NCI-H2196 (cell line): ENCODE data around the gene C17orf75.

ENCODE experiments used
- DNase-seq: peaks from one replicate; lab custom pipeline; 2025; ENCODE audit not compliant: unreplicated experiment; lab: John Stamatoyannopoulos, UW

Gene C17orf75

DNA sequence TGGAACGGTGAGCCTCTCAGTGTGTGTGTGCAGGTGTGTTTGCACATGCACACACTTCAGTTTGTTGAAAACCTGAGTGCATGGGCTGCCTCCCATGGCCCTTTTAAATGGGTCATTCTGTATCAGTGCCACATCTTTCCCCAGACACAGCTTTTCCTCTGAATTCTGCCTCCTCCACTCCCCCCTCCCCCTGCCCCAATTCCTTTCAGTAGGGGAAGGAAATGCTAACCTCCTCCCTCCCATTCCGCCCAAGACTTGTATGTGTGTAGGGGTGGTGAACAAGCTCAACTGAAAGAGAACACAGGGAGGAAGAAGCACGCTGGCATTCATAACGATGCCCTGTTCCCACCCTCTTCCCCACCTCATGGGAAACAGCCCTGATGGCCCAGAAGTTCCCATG lies 34.3 kb downstream of the C17orf75 start:
- DNase-seq, result no peak

- no peak for DNase-seq
Measured at GRCh38 chr17:32305049-32305448, 36.9 kb downstream of the C17orf75 start.

DNA sequence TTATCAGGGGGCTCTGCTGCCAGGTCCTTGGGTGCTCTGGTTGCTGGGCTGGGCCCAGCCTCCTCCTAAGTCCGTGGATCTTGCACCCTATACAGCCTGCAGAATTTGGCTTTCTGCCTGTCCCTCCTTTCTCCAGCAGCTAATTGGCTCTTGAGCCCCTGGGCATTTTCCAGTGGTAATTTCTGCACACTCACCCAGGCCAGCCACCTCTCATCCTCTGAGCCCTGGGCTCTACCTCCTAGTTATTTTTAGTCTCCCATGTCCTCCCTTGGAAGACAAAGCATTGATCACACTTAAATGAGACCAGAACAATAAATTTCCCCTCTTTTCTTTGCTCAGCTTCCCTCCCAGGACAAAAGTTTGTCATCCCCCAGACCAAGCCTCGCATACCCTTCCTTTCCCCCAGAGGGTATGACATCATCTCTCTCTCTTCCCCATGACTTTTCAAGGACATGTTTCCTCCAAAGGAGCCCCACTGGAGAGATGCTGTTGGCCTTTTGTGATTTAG lies 38.1 kb downstream of the C17orf75 start:
- DNase-seq, result no peak

- no peak for DNase-seq
Measured at GRCh38 chr17:32302860-32303649, 38.9 kb downstream of the C17orf75 start.

DNA sequence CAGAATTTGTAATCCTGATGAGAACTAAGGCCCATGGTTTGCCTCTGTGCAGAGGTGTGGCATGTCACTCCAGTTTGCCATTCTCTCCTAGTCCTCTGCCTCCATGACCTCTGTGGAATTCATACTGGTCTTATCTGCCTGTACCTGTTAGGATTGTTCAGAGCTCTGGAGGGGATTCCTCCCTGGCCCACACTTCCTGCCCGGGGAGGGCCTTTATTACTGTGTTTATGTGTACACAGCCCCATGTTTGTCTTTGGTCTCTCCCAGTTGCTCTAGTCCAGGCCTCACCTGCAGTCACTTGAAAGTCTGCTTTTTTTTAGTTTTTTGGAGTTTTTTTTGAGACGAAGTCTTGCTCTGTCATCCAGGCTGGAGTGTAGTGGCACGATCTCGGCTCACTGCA lies 39.9 kb downstream of the C17orf75 start:
- DNase-seq, result no peak

- no peak for DNase-seq
Measured at GRCh38 chr17:32299580-32300164, 42.3 kb downstream of the C17orf75 start.

DNA sequence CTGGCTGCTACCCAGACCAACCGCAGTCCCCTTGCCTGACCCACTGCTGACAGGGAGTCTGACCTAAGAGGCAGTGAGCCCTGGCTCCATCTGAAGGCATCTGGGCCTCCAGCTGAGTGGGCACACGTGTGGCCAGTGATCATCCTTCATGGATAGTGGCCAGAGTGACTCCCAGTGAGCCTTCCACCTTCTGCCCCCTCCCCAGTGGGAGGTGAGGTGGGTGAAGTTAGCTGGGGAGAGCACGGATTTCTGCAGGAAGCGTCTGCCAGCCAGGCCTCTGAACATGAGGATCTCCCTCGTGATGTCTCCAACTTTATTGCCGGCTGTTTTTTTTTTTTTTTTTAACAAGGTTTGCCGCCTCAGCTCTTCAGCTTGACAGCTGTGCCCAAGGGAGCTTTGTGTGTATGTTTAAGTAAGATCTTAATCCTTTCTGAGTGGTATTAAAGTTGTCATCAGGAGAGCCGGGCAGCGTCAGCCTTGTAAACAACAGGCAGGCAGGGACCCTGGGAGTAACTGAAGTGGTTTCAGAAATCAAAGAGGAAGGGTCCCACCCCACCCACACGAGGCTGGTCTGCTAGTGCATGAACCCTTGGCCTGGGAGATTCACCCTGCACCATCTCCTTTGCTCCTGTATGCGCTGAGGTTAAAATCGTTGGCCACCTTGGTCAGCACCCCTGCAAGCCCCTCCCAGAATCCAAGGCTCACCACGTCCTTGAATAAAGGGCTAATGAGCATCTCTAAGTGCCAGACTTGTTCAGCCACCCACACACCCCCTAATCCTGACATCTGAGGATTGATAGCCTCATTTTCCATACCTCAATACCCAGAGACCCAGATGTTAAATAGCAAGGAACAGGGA lies 43.0 kb downstream of the C17orf75 start:
- no peak for DNase-seq

GRCh38 chr17:32298298-32298697 lies 43.7 kb downstream of the C17orf75 start:
- no peak for DNase-seq

DNA sequence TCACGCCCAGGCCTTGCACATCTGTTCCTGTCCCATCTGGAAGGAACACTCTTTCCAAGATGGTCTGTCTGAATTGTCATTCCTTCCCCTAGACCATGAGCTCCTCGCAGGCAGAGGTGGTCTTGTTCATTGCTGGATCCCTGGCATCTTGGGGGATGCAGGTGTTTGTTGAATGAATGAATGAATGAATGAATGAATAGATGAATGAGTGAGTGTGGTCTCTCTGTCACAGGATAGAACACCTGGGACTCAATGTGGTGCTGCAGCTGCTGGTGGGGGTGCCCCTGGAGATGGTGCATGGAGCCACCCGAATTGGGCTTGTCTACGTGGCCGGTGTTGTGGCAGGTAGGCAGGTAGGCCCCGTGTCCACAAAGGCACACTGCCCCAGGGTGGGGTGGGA lies 44.1 kb downstream of the C17orf75 start:
- DNase-seq, result no peak

DNA sequence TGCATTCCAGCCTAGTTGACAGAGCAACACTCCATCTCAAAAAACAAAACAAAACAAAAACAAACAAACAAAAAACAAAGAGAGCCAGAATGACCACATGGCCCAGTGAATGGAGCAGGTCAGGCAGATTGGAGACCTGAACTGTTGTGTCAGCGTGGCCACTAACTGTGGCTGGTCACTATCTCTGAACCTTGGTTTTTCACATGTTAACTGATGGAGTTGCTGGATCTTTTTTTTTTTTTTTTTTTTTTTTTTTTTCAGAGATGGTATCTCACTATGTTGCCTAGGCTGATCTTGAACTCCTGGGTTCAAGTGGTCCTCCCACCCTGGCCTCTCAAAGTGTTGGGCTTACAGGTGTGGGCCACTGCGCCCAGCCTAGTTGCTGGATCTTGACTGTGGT lies 44.5 kb downstream of the C17orf75 start:
- no peak for DNase-seq

GRCh38 chr17:32292094-32292493 lies 49.9 kb downstream of the C17orf75 start:
- DNase-seq, result no peak

DNA sequence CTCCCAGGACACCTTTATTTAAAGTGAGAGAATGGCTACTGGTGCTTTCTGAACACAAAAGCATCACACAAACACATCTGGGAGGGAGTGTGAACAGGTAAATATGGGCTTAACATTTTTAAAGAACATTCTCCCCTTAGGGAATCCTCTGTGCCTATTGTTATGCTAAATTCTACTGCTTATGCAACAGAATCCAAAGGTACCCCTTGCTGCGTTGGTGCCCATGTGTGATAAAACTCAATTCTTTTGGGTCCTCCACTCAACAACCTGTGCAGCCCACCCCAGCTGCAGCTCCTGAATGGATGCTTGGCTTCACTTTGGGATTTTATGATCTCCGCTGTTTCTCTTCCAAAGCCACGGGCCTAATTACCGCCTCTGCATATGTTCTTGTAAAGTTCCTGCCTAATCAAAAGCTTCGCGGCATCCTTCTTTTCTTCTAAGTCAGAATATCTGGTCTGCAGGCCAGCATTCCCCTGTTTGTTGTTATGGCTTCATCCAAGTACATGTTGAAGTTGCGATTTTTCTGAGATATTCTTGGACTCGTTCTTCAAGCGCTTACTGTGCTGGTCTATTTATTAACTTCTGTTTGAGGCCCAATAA lies 52.4 kb downstream of the C17orf75 start:
- DNase-seq, result no peak

DNA sequence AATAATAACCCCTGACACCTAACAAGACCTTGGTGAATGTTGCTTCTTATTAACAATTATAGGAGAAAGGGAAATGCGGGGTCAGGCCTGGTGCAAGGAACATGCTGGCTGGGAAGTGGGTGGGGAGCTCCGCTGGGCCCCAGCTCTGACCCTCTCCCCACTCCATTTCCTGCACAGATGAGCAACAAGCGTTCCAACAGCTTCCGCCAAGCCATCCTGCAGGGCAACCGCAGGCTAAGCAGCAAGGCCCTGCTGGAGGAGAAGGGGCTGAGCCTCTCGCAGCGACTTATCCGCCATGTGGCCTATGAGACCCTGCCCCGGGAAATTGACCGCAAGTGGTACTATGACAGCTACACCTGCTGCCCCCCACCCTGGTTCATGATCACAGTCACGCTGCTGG lies 53.4 kb downstream of the C17orf75 start:
- DNase-seq, result no peak

- DNase-seq, result no peak
Measured at GRCh38 chr17:32287804-32288511, 54.0 kb downstream of the C17orf75 start.

DNA sequence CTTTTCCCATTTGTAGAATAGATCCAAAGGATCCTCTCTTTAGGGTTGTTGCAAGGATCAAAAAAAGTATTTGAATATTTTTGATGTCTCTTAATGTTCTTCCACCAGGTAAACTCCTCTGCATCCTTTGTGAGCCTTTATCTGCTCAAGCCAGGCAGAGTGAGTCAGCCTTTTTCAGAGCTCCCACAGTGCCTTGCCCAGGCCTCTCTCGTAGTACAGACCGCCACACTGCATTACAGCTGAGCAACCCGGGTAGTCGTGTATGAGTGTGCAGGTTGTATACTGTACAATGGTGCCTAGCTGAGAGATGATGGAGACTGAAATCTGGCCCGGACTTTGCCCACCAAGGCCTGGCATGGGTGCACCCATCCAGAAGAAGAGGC lies 55.5 kb downstream of the C17orf75 start:
- DNase-seq, result no peak

GRCh38 chr17:32285746-32286517 lies 56.0 kb downstream of the C17orf75 start:
- DNase-seq, result no peak

DNA sequence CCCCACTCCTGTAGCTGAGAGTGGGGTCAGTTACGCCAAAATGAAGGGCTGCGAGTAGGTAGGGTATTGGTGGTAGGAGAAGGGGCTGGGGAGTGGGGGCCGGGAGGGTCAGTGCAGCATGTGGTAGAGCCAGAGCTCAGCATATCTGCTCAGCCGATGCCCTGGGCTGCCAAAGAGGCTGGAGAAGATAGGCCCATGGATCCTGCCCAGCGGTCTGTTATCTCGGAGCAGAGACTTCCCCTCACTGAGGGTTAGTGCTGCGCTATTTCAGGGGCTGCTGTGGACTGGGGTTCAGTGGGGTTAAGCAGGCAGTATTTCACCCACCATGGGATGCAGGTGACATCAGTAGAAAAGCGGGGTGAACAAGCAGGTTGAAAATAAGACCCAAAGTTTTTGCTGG lies 56.7 kb downstream of the C17orf75 start:
- no peak for DNase-seq

DNA sequence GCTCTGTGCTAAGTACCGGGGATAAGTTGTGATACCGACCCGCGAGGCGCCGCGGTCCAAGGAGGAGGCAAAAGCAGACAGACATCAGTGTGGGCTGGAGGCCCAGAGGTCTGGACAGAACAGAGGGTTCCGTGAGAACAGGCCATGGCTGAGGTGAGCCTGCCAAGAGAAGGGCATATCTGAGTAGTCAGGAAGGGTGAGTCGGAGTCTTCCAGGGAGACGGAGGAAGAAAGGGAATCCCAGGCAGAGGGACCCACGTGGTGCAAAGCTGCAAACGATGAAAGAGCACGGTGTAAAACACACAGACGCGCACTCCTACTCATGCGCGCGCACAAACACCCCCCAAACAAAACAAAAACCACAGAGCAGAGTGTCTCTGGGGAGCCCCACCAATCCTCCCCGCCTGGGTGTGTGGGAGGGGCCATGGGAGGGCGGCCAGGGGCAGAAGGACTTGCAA lies 58.2 kb downstream of the C17orf75 start:
- DNase-seq, result no peak

DNA sequence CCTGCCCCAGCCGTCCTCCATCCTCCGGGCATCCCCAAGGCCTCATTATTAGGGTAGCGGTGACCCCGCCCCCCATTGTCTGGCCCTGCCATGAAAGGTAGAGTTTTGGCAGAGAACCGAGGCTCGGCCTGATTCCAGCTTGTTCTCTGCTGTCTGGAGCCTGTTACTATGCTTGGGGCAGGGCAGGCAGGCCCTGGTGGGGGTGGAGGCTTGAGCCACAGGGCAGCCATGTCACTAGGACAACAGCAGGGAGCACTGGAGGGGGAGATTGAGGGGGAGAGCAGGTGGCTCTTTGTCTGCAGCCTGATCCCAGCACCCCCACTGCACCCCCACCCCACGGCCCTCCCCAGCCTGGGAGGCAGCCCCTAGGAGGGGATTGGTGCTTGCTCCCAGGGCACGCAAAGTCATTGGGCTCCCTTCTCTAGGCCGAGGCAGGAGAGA lies 60.9 kb downstream of the C17orf75 start:
- DNase-seq, result peak; percentile 65
